IPS-18c (cell line): Measurements from ENCODE around the gene LILRA5.
"Not testable (repeated sequence)": the region's sequence is repeated elsewhere in the genome, so short reads cannot be mapped to it uniquely, and the experiment has no call there.

Experiments used
- H3K4me3 ChIP-seq: 2 replicates; pipeline ENCODE4 v1.7.0; 2013; ENCODE audit warnings: low read depth, mild to moderate bottlenecking, low read length, moderate library complexity; ENCODE audit not compliant: insufficient read depth
- H3K9me3 ChIP-seq: one replicate; pipeline ENCODE4 v1.6.1; 2013; ENCODE audit warnings: mild to moderate bottlenecking, low read length, moderate library complexity; ENCODE audit not compliant: control insufficient read depth, insufficient read depth

LILRA5 gene

GRCh38 chr19:54312436-54313377 is at the start of gene LILRA5:
Gene LILRA5 (minus strand): TSS chr19:54313166. CDS start chr19:54313019, 147 bp downstream.
- Histone ChIP-seq H3K4me3 (no peak within 1 kb of the TSS), H3K9me3 (no peaks in the 10 kb centered on the region)

- H3K4me3 ChIP-seq, H3K9me3 ChIP-seq: not testable (repeated sequence)
Observed at GRCh38 chr19:54361680-54362422, 48.9 kb upstream of the LILRA5 start.

GRCh38 chr19:54359149-54359820 is 46.3 kb upstream of the LILRA5 start:
- not testable (repeated sequence) for H3K9me3 ChIP-seq, H3K4me3 ChIP-seq

GRCh38 chr19:54357381-54357780 is 44.4 kb upstream of the LILRA5 start:
- Histone ChIP-seq H3K9me3 (no peaks in the 10 kb centered on the region), H3K4me3 (no peak overlapping the region)

- H3K9me3 ChIP-seq: no peaks in the 10 kb centered on the region
- no peak overlapping the region for H3K4me3 ChIP-seq
Observed at GRCh38 chr19:54356444-54357056, 43.6 kb upstream of the LILRA5 start.

- no peak overlapping the region for H3K4me3 ChIP-seq
- no peaks in the 10 kb centered on the region for H3K9me3 ChIP-seq
Observed at GRCh38 chr19:54355675-54356074, 42.7 kb upstream of the LILRA5 start.

GRCh38 chr19:54354761-54355160 is 41.8 kb upstream of the LILRA5 start:
- Histone ChIP-seq H3K9me3 (no peaks in the 10 kb centered on the region), H3K4me3 (no peak overlapping the region)

- H3K4me3 ChIP-seq: no peak overlapping the region
- H3K9me3 ChIP-seq: no peaks in the 10 kb centered on the region
Observed at GRCh38 chr19:54352546-54352945, 39.6 kb upstream of the LILRA5 start.

GRCh38 chr19:54352041-54352440 is 39.1 kb upstream of the LILRA5 start:
- Histone ChIP-seq H3K9me3 (no peaks in the 10 kb centered on the region), H3K4me3 (no peak overlapping the region)

GRCh38 chr19:54351474-54351873 is 38.5 kb upstream of the LILRA5 start:
- Histone ChIP-seq H3K9me3 (no peaks in the 10 kb centered on the region), H3K4me3 (no peak overlapping the region)

- Histone ChIP-seq H3K9me3 (no peaks in the 10 kb centered on the region), H3K4me3 (no peak overlapping the region)
Observed at GRCh38 chr19:54345938-54346386, 33.0 kb upstream of the LILRA5 start.

GRCh38 chr19:54343868-54344267 is 30.9 kb upstream of the LILRA5 start:
- Histone ChIP-seq H3K9me3 (no peaks in the 10 kb centered on the region), H3K4me3 (no peak overlapping the region)

GRCh38 chr19:54341295-54341694 is 28.3 kb upstream of the LILRA5 start:
- Histone ChIP-seq H3K4me3 (no peak overlapping the region), H3K9me3 (no peaks in the 10 kb centered on the region)

GRCh38 chr19:54339646-54340358 is 26.8 kb upstream of the LILRA5 start:
- no peak overlapping the region for H3K4me3 ChIP-seq
- H3K9me3 ChIP-seq: no peaks in the 10 kb centered on the region

GRCh38 chr19:54338521-54338920 is 25.6 kb upstream of the LILRA5 start:
- H3K4me3 ChIP-seq: no peak overlapping the region
- H3K9me3 ChIP-seq: no peaks in the 10 kb centered on the region

GRCh38 chr19:54337858-54338230 is 24.9 kb upstream of the LILRA5 start:
- Histone ChIP-seq H3K4me3 (no peak overlapping the region), H3K9me3 (no peaks in the 10 kb centered on the region)
